SK-N-SH (cell line): Measurements from ENCODE around the gene HDAC11. TPM values are rescaled to one million over a fixed set of nuclear protein-coding genes. Genes with fewer than 3 reads are reported as not detected.

Experiments used
- CTCF ChIA-PET: fragments of 300-600, 350-600 bp; formaldehyde crosslinking; extraction: SDS; loops from one replicate; lab custom pipeline; 2021; lab: Yijun Ruan, JAX
- POLR2A ChIA-PET: fragments of 350-600 bp; sonication (Branson Sonifier 250); formaldehyde crosslinking; extraction: SDS; loops from one replicate; lab custom pipeline; 2020; ENCODE audit warnings: antibody characterized with exemption, inconsistent platforms; lab: Yijun Ruan, JAX
- DNase-seq: peaks from one replicate; pipeline ENCODE4 v3.0.0; 2012
- H2AFZ ChIP-seq: fragments of 200-600 bp; sonication (generic); 2 replicates; pipeline ENCODE4 v1.8.1; 2016; ENCODE audit warnings: antibody characterized with exemption, mild to moderate bottlenecking, low read depth
- H3F3A ChIP-seq: fragments of 200-600 bp; sonication (generic); replicated peaks from 2 replicates; pipeline ENCODE3; 2016; ENCODE audit warnings: antibody characterized with exemption, mild to moderate bottlenecking; ENCODE audit not compliant: insufficient read depth
- H3K27ac ChIP-seq, 2 experiments: fragments of 200-500 bp in 1 of 2; fragments of 200-600 bp in 1 of 2; sonication (Bioruptor generic) in 1 of 2; sonication (generic), shearing (Covaris generic) in 1 of 2; 2 replicates each; pipeline versions ENCODE4 v1.5.1 to v1.6.1; 2014 to 2016; ENCODE audit warnings: low read depth in 2 of 2, inconsistent platforms in 1 of 2, low read length in 1 of 2, mild to moderate bottlenecking in 1 of 2, mixed read lengths in 1 of 2
- H3K27me3 ChIP-seq: fragments of 200-600 bp; sonication (generic), shearing (Covaris generic); 2 replicates; pipeline ENCODE4 v1.6.1; 2016; ENCODE audit warnings: mixed run types; ENCODE audit not compliant: insufficient read depth
- H3K36me3 ChIP-seq, 2 experiments: fragments of 200-500 bp in 1 of 2; fragments of 200-600 bp in 1 of 2; sonication (Bioruptor generic) in 1 of 2; sonication (generic) in 1 of 2; replicated peaks in 1 of 2; 2 replicates each; pipeline versions ENCODE3 to v1.5.1; 2014 to 2016; ENCODE audit warnings: low read length in 1 of 2, mild to moderate bottlenecking in 1 of 2; ENCODE audit not compliant: insufficient read depth in 2 of 2, control insufficient read depth in 1 of 2
- H3K4me1 ChIP-seq, 2 experiments: fragments of 200-500 bp in 1 of 2; fragments of 200-600 bp in 1 of 2; sonication (Bioruptor generic) in 1 of 2; sonication (generic), shearing (Covaris generic) in 1 of 2; 2 replicates each; pipeline versions ENCODE4 v1.5.1 to v1.6.1; 2014 to 2016; ENCODE audit warnings: low read depth in 1 of 2, low read length in 1 of 2, mixed run types in 1 of 2; ENCODE audit not compliant: insufficient read depth in 2 of 2, control insufficient read depth in 1 of 2
- H3K4me2 ChIP-seq: fragments of 200-600 bp; sonication (generic), shearing (Covaris generic); 2 replicates; pipeline ENCODE4 v1.6.1; 2017; ENCODE audit warnings: mixed run types
- H3K4me3 ChIP-seq, 2 experiments: fragments of 200-500 bp in 1 of 2; fragments of 200-600 bp in 1 of 2; sonication (Bioruptor generic) in 1 of 2; sonication (generic), shearing (Covaris generic) in 1 of 2; 2 replicates each; pipeline versions ENCODE4 v1.5.1 to v1.8.1; 2014 to 2016; ENCODE audit warnings: low read depth in 2 of 2, inconsistent platforms in 1 of 2, low read length in 1 of 2, mild to moderate bottlenecking in 1 of 2, mixed read lengths in 1 of 2, moderate library complexity in 1 of 2
- H3K79me2 ChIP-seq: fragments of 200-600 bp; sonication (generic); 2 replicates; pipeline ENCODE4 v1.8.1; 2017; ENCODE audit warnings: mild to moderate bottlenecking; ENCODE audit not compliant: insufficient read depth
- H3K9ac ChIP-seq: fragments of 200-600 bp; sonication (generic); 2 replicates; pipeline ENCODE4 v1.6.1; 2017; ENCODE audit warnings: mixed run types
- H3K9me2 ChIP-seq: fragments of 200-600 bp; sonication (generic); 2 replicates; pipeline ENCODE4 v1.6.1; 2017; ENCODE audit warnings: mixed run types
- H3K9me3 ChIP-seq: fragments of 200-600 bp; sonication (generic); 2 replicates; pipeline ENCODE4 v1.6.1; 2017; ENCODE audit warnings: mixed run types, mild to moderate bottlenecking, moderate library complexity
- H4K20me1 ChIP-seq: fragments of 200-600 bp; sonication (generic); 2 replicates; pipeline ENCODE4 v1.6.1; 2017; ENCODE audit warnings: mild to moderate bottlenecking, mixed run types; ENCODE audit not compliant: insufficient read depth
- CHD2 ChIP-seq: fragments of 150-350 bp; IDR thresholded peaks from 2 replicates; pipeline ENCODE4 v1.6.1; 2018; ENCODE audit warnings: low read length; ENCODE audit not compliant: partially characterized antibody
- EP300 ChIP-seq, 2 experiments: IDR thresholded peaks; 2 replicates each; pipeline versions ENCODE4 v1.4.0 to v1.6.1; 2012; ENCODE audit warnings: borderline replicate concordance in 1 of 2, low read depth in 1 of 2, low read length in 1 of 2
- EZH2phosphoT487 ChIP-seq: fragments of 200-600 bp; sonication (generic); IDR thresholded peaks from 2 replicates; pipeline ENCODE4 v1.6.1; 2017; ENCODE audit warnings: low read depth, mixed run types, mild to moderate bottlenecking, antibody characterized with exemption, moderate library complexity, borderline replicate concordance
- FOXJ3 ChIP-seq: sonication (generic); formaldehyde crosslinking; IDR thresholded peaks from 2 replicates; pipeline ENCODE4 v1.5.1; 2020; ENCODE audit warnings: mild to moderate bottlenecking, missing genetic modification reagents
- GABPA ChIP-seq: IDR thresholded peaks from 2 replicates; pipeline ENCODE4 v1.4.0; 2012; ENCODE audit warnings: low read depth, mild to moderate bottlenecking
- GATA2 ChIP-seq: sonication (generic); formaldehyde crosslinking; IDR thresholded peaks from 2 replicates; pipeline ENCODE4 v1.5.0; 2020; ENCODE audit warnings: mild to moderate bottlenecking, missing genetic modification reagents
- NFIC ChIP-seq: IDR thresholded peaks from 2 replicates; pipeline ENCODE4 v1.4.0; 2012; ENCODE audit warnings: borderline replicate concordance
- POLR2AphosphoS5 ChIP-seq: IDR thresholded peaks from 2 replicates; pipeline ENCODE4 v1.6.1; 2012; ENCODE audit warnings: low read depth, low read length
- RCOR1 ChIP-seq: fragments of 150-350 bp; IDR thresholded peaks from 2 replicates; pipeline ENCODE4 v1.6.1; 2017; ENCODE audit warnings: antibody characterized with exemption, low read length
- SIN3A ChIP-seq: IDR thresholded peaks from 2 replicates; pipeline ENCODE4 v1.6.1; 2012; ENCODE audit warnings: low read depth, mild to moderate bottlenecking, low read length, moderate library complexity, borderline replicate concordance
- TEAD4 ChIP-seq: IDR thresholded peaks from 2 replicates; pipeline ENCODE4 v1.4.0; 2012; ENCODE audit warnings: mild to moderate bottlenecking, borderline replicate concordance; ENCODE audit not compliant: insufficient read depth
- WGBS: methylation state at CpG from one replicate; pipeline ENCODE4 v1.1.6; 2017; ENCODE audit warnings: low lambda C conversion rate; 5-methylcytosine and 5-hydroxymethylcytosine counted together
- polyA plus RNA-seq, 3 experiments: library from polyadenylated mRNA; depleted of rRNA; stranded (reverse); fragments of >200 nt; gene quantifications; 2 replicates each; pipeline ENCODE4 v1.2.3, GENCODE V29; 2012
- small RNA-seq, 7 experiments: library from RNA; depleted of rRNA; stranded (forward); fragments of <200 nt; gene quantifications; one replicate each; pipeline ENCODE3, GENCODE V24; 2012
- TF ChIP-seq, protein P1 (sequence below): IDR thresholded peaks from 2 replicates; pipeline ENCODE4 v1.4.0; 2012; ENCODE audit warnings: low read depth, borderline replicate concordance
- TF ChIP-seq, protein P2 (sequence below): fragments of 150-350 bp; IDR thresholded peaks from 2 replicates; pipeline ENCODE4 v1.6.1; 2017; ENCODE audit warnings: antibody characterized with exemption, low read length, low read depth, borderline replicate concordance
- TF ChIP-seq, protein P3 (sequence below): IDR thresholded peaks from 2 replicates; pipeline ENCODE4 v1.6.1; 2012; ENCODE audit warnings: mild to moderate bottlenecking, low read depth, low read length, moderate library complexity

HDAC11 gene
- polyA plus RNA-seq, 1 of the 3 experiments (the other 2 are of a cell fraction): 17.5 TPM

DNA sequence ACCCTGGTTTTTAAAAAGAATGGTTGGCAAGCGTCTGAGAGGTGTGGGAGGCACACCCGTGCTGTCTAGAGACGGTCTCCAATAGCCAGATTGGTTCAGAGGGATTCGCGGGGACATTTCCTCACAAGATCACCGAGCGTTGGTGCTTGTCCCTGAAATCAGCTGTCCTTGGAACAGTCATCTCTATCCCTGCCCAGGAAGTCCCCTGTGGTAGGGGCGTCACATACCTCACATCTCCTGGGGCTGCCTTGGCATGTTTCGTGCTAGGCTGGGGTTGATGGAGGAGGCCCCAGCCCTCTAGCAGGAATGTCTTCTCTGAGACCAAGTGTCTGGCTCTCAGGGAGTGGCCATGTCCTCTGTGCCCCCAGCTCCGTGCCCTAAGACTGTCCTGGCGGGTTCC is 75.6 kb downstream of the HDAC11 start:
- no peak overlapping the region for H3K27ac ChIP-seq
- no peak overlapping the region for H3K4me3 ChIP-seq
- WGBS: 83% methylated on average over 4 of the region's 11 CpGs
- DNase-seq: no peak
- H3K27me3 ChIP-seq: no peaks in the 10 kb centered on the region
- ChIA-PET CTCF (interaction anchor here (0.6 to 2.5 kb wide), 3 partner anchors 60 to 95 kb away, joined by 3 to 7 read pairs (median 4); no protein-coding TSS in a partner anchor), POLR2A (no interaction called here)
- H3K9ac ChIP-seq: no peak overlapping the region
- no peaks in the 10 kb centered on the region for H3F3A ChIP-seq
- no peaks in the 10 kb centered on the region for H3K79me2 ChIP-seq
- TF ChIP-seq CHD2: no peak
- TF ChIP-seq EP300 (IDR thresholded peaks at IDR 0.05; ENCODE audit: borderline replicate concordance in 1 of 2, low read depth in 1 of 2, low read length in 1 of 2): no peak
- TF ChIP-seq, protein P1, sequence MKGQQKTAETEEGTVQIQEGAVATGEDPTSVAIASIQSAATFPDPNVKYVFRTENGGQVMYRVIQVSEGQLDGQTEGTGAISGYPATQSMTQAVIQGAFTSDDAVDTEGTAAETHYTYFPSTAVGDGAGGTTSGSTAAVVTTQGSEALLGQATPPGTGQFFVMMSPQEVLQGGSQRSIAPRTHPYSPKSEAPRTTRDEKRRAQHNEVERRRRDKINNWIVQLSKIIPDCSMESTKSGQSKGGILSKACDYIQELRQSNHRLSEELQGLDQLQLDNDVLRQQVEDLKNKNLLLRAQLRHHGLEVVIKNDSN: no peak
- no peak for TF ChIP-seq GABPA
- no peak for TF ChIP-seq SIN3A
- TF ChIP-seq, protein P2, sequence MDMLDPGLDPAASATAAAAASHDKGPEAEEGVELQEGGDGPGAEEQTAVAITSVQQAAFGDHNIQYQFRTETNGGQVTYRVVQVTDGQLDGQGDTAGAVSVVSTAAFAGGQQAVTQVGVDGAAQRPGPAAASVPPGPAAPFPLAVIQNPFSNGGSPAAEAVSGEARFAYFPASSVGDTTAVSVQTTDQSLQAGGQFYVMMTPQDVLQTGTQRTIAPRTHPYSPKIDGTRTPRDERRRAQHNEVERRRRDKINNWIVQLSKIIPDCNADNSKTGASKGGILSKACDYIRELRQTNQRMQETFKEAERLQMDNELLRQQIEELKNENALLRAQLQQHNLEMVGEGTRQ: no peak
- TF ChIP-seq TEAD4: no peak
- no peak for TF ChIP-seq EZH2phosphoT487
- TF ChIP-seq, protein P3, sequence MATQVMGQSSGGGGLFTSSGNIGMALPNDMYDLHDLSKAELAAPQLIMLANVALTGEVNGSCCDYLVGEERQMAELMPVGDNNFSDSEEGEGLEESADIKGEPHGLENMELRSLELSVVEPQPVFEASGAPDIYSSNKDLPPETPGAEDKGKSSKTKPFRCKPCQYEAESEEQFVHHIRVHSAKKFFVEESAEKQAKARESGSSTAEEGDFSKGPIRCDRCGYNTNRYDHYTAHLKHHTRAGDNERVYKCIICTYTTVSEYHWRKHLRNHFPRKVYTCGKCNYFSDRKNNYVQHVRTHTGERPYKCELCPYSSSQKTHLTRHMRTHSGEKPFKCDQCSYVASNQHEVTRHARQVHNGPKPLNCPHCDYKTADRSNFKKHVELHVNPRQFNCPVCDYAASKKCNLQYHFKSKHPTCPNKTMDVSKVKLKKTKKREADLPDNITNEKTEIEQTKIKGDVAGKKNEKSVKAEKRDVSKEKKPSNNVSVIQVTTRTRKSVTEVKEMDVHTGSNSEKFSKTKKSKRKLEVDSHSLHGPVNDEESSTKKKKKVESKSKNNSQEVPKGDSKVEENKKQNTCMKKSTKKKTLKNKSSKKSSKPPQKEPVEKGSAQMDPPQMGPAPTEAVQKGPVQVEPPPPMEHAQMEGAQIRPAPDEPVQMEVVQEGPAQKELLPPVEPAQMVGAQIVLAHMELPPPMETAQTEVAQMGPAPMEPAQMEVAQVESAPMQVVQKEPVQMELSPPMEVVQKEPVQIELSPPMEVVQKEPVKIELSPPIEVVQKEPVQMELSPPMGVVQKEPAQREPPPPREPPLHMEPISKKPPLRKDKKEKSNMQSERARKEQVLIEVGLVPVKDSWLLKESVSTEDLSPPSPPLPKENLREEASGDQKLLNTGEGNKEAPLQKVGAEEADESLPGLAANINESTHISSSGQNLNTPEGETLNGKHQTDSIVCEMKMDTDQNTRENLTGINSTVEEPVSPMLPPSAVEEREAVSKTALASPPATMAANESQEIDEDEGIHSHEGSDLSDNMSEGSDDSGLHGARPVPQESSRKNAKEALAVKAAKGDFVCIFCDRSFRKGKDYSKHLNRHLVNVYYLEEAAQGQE: no peak
- TF ChIP-seq RCOR1: no peak
- no peak for TF ChIP-seq GATA2 (CRISPR knock-in tag)
- TF ChIP-seq FOXJ3 (CRISPR knock-in tag): no peak
- no peak for TF ChIP-seq POLR2AphosphoS5
- no peak for TF ChIP-seq NFIC
- TF ChIP-seq, all 33 proteins: peak for 0
- Histone ChIP-seq H3K4me1 (peaks cover 0 to 22% of the 10 kb centered on the region in 2 experiments; a peak in 1 of 4 replicates), H4K20me1 (no peaks in the 10 kb centered on the region), H3K4me2 (no peak overlapping the region), H2AFZ (no peak overlapping the region), H3K9me2 (no peaks in the 10 kb centered on the region), H3K9me3 (no peaks in the 10 kb centered on the region), H3K36me3 (no peaks in the 10 kb centered on the region)

Small RNA genes within 50 kb of the gene (small RNA-seq; reads per million reads assigned to genes)
- 0 reads per million in 7 experiments for gene AC027124.2

Other genes with a start within 250 kb of the HDAC11 start
- gene NUP210, start 60.0 kb upstream of the HDAC11 start, polyA plus RNA-seq (2012; rRNA removed): 1.8 TPM in 2 replicates
- gene FBLN2, start 68.8 kb downstream of the HDAC11 start, polyA plus RNA-seq (2012; rRNA removed): 4.8 and 5.2 TPM in 2 replicates